SK-N-SH treated with all-trans-retinoic acid at 6 μM for 48 hours (cell line): ENCODE data around the gene C1GALT1.

Source experiments
- ATAC-seq: fragments of 200-7000 bp; cut with Tn5 transposase; 3 replicates; pipeline ENCODE4 v1.9.1; 2020; ENCODE audit warnings: mild to moderate bottlenecking, moderate library complexity
- ARNTL ChIP-seq: fragments of 450-650 bp; formaldehyde crosslinking; IDR thresholded peaks from 2 replicates; pipeline ENCODE4 v1.5.0; 2020; ENCODE audit warnings: low read depth, mild to moderate bottlenecking, moderate library complexity, borderline replicate concordance
- CREB5 ChIP-seq: fragments of 250-450 bp; sonication (Bioruptor Pico); IDR thresholded peaks from 2 replicates; pipeline ENCODE4 v1.5.1; 2020; ENCODE audit warnings: low read depth, mild to moderate bottlenecking, moderate library complexity
- CSDC2 ChIP-seq: fragments of 250-450 bp; sonication (Bioruptor Pico); IDR thresholded peaks from 2 replicates; pipeline ENCODE4 v1.5.0; 2020; ENCODE audit warnings: mild to moderate bottlenecking, moderate library complexity
- CSRNP3 ChIP-seq: fragments of 250-450 bp; sonication (Bioruptor Pico); IDR thresholded peaks from 2 replicates; pipeline ENCODE4 v1.5.1; 2021; ENCODE audit warnings: mild to moderate bottlenecking, moderate library complexity
- ESRRG ChIP-seq: fragments of 250-450 bp; sonication (Bioruptor Pico); IDR thresholded peaks from 2 replicates; pipeline ENCODE4 v1.6.1; 2021; ENCODE audit warnings: mild to moderate bottlenecking
- GLIS3 ChIP-seq: fragments of 250-450 bp; sonication (Bioruptor Pico); IDR thresholded peaks from 2 replicates; pipeline ENCODE4 v1.5.0; 2020; ENCODE audit warnings: mild to moderate bottlenecking, moderate library complexity
- OSR1 ChIP-seq: fragments of 250-450 bp; sonication (Bioruptor Pico); IDR thresholded peaks from 2 replicates; pipeline ENCODE4 v1.8.0; 2022; ENCODE audit warnings: moderate library complexity, mild to moderate bottlenecking, inconsistent platforms
- PATZ1 ChIP-seq: fragments of 250-450 bp; sonication (Bioruptor Pico); IDR thresholded peaks from 2 replicates; pipeline ENCODE4 v1.8.0; 2020; ENCODE audit warnings: mild to moderate bottlenecking, moderate library complexity, borderline replicate concordance
- PPARA ChIP-seq: fragments of 250-450 bp; sonication (Bioruptor Pico); IDR thresholded peaks from 2 replicates; pipeline ENCODE4 v1.5.0; 2020; ENCODE audit warnings: mild to moderate bottlenecking, borderline replicate concordance
- RARB ChIP-seq: fragments of 250-450 bp; sonication (Bioruptor Pico); IDR thresholded peaks from 2 replicates; pipeline ENCODE4 v1.8.0; 2021; ENCODE audit warnings: mild to moderate bottlenecking, moderate library complexity
- SNAI2 ChIP-seq: fragments of 250-450 bp; sonication (Bioruptor Pico); IDR thresholded peaks from 2 replicates; pipeline ENCODE4 v1.5.0; 2020; ENCODE audit warnings: mild to moderate bottlenecking, moderate library complexity
- TCF4 ChIP-seq: fragments of 250-450 bp; sonication (Bioruptor Pico); IDR thresholded peaks from 2 replicates; pipeline ENCODE4 v1.8.0; 2021; ENCODE audit warnings: mild to moderate bottlenecking, moderate library complexity, borderline replicate concordance
- TOX ChIP-seq: fragments of 250-450 bp; sonication (Bioruptor Pico); IDR thresholded peaks from 2 replicates; pipeline ENCODE4 v1.8.0; 2021; ENCODE audit warnings: mild to moderate bottlenecking, moderate library complexity, borderline replicate concordance
- TSHZ2 ChIP-seq: fragments of 250-450 bp; sonication (Bioruptor Pico); IDR thresholded peaks from 2 replicates; pipeline ENCODE4 v1.5.0; 2020; ENCODE audit warnings: mild to moderate bottlenecking, moderate library complexity
- ZC3H10 ChIP-seq: fragments of 250-450 bp; sonication (Bioruptor Pico); IDR thresholded peaks from 2 replicates; pipeline ENCODE4 v1.5.1; 2021; ENCODE audit warnings: mild to moderate bottlenecking, moderate library complexity
- ZFP3 ChIP-seq: fragments of 250-450 bp; sonication (Bioruptor Pico); IDR thresholded peaks from 2 replicates; pipeline ENCODE4 v1.5.0; 2020; ENCODE audit warnings: mild to moderate bottlenecking, moderate library complexity
- ZFP30 ChIP-seq: fragments of 450-650 bp; formaldehyde crosslinking; IDR thresholded peaks from 2 replicates; pipeline ENCODE4 v1.5.0; 2022; ENCODE audit warnings: mild to moderate bottlenecking, moderate library complexity
- ZNF565 ChIP-seq: fragments of 450-650 bp; formaldehyde crosslinking; conservative IDR thresholded peaks from 2 replicates; pipeline ENCODE4 v1.5.0; 2020; ENCODE audit warnings: low read depth, mild to moderate bottlenecking, moderate library complexity
- ZNF8 ChIP-seq: fragments of 450-650 bp; formaldehyde crosslinking; IDR thresholded peaks from 2 replicates; pipeline ENCODE4 v1.5.0; 2020; ENCODE audit warnings: mild to moderate bottlenecking, moderate library complexity
- TF ChIP-seq, protein P1 (sequence below): fragments of 250-450 bp; sonication (Bioruptor Pico); IDR thresholded peaks from 2 replicates; pipeline ENCODE4 v1.8.0; 2021; ENCODE audit warnings: low read depth, mild to moderate bottlenecking, moderate library complexity, borderline replicate concordance

C1GALT1 gene

GRCh38 chr7:7263297-7264230, 81.2 kb downstream of the C1GALT1 start:
- no peak for TF ChIP-seq PATZ1 (CRISPR knock-in tag)
- TF ChIP-seq ARNTL (CRISPR knock-in tag), result no peak
- no peak for ATAC-seq

- TF ChIP-seq PPARA, result no peak
- no peak for TF ChIP-seq TOX (CRISPR knock-in tag)
- TF ChIP-seq ZNF565, result no peak
- TF ChIP-seq, protein P1, sequence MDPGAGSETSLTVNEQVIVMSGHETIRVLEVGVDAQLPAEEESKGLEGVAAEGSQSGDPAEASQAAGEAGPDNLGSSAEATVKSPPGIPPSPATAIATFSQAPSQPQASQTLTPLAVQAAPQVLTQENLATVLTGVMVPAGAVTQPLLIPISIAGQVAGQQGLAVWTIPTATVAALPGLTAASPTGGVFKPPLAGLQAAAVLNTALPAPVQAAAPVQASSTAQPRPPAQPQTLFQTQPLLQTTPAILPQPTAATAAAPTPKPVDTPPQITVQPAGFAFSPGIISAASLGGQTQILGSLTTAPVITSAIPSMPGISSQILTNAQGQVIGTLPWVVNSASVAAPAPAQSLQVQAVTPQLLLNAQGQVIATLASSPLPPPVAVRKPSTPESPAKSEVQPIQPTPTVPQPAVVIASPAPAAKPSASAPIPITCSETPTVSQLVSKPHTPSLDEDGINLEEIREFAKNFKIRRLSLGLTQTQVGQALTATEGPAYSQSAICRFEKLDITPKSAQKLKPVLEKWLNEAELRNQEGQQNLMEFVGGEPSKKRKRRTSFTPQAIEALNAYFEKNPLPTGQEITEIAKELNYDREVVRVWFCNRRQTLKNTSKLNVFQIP (CRISPR knock-in tag), result no peak
- no peak for TF ChIP-seq CSDC2 (CRISPR knock-in tag)
- no peak for TF ChIP-seq ESRRG (CRISPR knock-in tag)
- TF ChIP-seq, all 23 proteins: peak for 0
- no peak for ATAC-seq
Observed at GRCh38 chr7:7264306-7265040, 82.1 kb downstream of the C1GALT1 start.

DNA sequence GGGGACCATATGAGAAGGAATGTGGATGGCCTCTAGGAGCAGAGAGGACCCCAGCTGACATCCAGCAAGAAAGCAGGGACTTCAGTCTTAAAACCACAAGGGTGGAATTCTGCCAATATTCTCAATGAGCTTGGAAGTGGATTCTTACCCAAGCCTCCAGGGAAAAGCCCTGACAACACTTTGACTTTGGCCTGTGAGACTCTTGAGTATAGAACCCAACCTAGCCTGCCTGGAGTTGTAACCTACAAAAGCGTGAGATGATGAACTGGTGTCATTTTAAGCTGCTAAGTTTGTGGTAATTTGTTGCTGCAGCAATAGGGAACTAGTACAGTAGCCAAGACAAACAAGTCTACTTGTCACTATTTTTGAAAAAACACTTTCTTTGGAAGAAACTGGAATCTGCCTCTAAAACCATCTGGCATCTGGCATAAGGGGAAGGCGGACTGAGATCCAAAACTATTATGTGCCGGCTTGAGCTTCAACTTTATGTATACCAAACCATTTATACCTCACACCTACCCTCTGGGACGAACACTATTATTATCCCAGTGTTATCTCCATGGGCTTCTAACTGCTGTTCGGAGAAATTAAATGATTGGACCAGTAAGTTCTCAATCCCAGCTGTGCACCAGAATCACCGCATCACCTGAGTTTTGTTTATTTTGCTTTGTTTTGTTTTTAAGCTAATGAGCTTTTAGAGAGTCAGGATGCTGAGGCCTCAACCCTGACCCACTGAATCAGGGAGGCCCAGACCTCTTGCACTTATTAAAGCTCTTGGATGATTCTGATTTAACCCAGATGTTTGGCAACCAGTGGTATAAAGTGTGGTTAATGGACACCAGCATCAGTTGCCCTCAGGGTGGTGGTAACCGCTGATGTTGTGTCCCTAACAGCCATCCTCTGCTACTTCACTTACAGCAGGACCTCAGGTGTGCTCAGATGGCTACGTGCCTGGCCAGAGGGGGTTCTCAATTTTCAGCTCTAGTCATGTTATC, 83.0 kb downstream of the C1GALT1 start:
- no peak for ATAC-seq
- TF ChIP-seq OSR1 (CRISPR knock-in tag) (no peak), GLIS3 (CRISPR knock-in tag) (no peak), CREB5 (CRISPR knock-in tag) (no peak), ZFP30 (no peak), SNAI2 (CRISPR knock-in tag) (no peak), TCF4 (CRISPR knock-in tag) (no peak), ZNF565 (no peak), PPARA (no peak), PATZ1 (CRISPR knock-in tag) (no peak), CSDC2 (CRISPR knock-in tag) (no peak), ARNTL (CRISPR knock-in tag) (no peak), ZC3H10 (CRISPR knock-in tag) (no peak), TSHZ2 (CRISPR knock-in tag) (no peak), TOX (CRISPR knock-in tag) (no peak), ZNF8 (CRISPR knock-in tag) (no peak), ZFP3 (CRISPR knock-in tag) (no peak), CSRNP3 (no peak), RARB (CRISPR knock-in tag) (no peak)
- TF ChIP-seq, protein P1 (CRISPR knock-in tag), result no peak
